ENCODE results near the gene TGM6. TPM values are rescaled to one million over a fixed set of nuclear protein-coding genes. Genes with fewer than 3 reads are reported as not detected.

TGM6 gene
- total and polyA plus RNA-seq, 9 of the 15 experiments (the other 6 are each of a cell fraction or from before 2014, with no cell fraction given), result not detected

GRCh38 chr20:2387580-2387979 lies 6.9 kb downstream of the TGM6 start (continued):
- TF ChIP-seq ZBTB1 (CRISPR knock-in tag; IDR thresholded peaks at IDR 0.05; ENCODE audit: borderline replicate concordance, low read depth), result no peak

GRCh38 chr20:2390951-2391675 lies 10.4 kb downstream of the TGM6 start:
- H3K79me2 ChIP-seq (ENCODE audit: control insufficient read depth, insufficient read depth, low read length), result no peaks in the 10 kb centered on the region
- no peaks in the 10 kb centered on the region for H3K9me1 ChIP-seq (ENCODE audit: control insufficient read depth, insufficient read depth, low read length)
- TF ChIP-seq LARP7 (IDR thresholded peaks at IDR 0.05), result no peak
- no peaks in the 10 kb centered on the region for H3K4me1 ChIP-seq (replicated peaks in 1 of 2; ENCODE audit: control insufficient read depth in 2 of 2, insufficient read depth in 2 of 2, low read length in 2 of 2)
- no peak overlapping the region for H3K9ac ChIP-seq (ENCODE audit: insufficient read depth in 1 of 2, low read depth in 2 of 2, low read length in 2 of 2)
- no peak overlapping the region for H3K4me2 ChIP-seq (ENCODE audit: insufficient read depth, low read length)
- FAIRE-seq (no peak), ATAC-seq (no peak), DNase-seq (ENCODE audit: extremely low read depth in 1 of 4, low spot score in 3 of 4) (no peak)
- in situ Hi-C loops (cut with MboI), result no loop called here
- 0% methylated on average over 7 of the region's 7 CpGs for WGBS (ENCODE audit: insufficient coverage, low coverage, missing lambda C conversion rate)
- no peaks in the 10 kb centered on the region for H3K36me3 ChIP-seq (ENCODE audit: control insufficient read depth, insufficient read depth, low read length)
- H3K9me3 ChIP-seq (replicated peaks; ENCODE audit: control insufficient read depth, insufficient read depth, low read depth, low read length), result no peaks in the 10 kb centered on the region
- ChIA-PET POLR2A (interaction anchor here (1.1 kb wide), 1 partner anchor 13 kb away, joined by 5 read pairs; no protein-coding TSS in a partner anchor), CTCF (ENCODE audit: low intra/inter-chr PET ratio) (no interaction called here)
- H2AFZ ChIP-seq (ENCODE audit: low read depth, low read length), result no peak overlapping the region
- H3K4me3 ChIP-seq, result no peak overlapping the region
- no peak overlapping the region for H3K27ac ChIP-seq (ENCODE audit: extremely low read depth, low read depth, low read length)
- H4K20me1 ChIP-seq (replicated peaks; ENCODE audit: control insufficient read depth, insufficient read depth, low read length), result no peaks in the 10 kb centered on the region
- peaks cover 5 to 31% of the 10 kb centered on the region in 2 experiments; a peak in 3 of 5 replicates for H3K27me3 ChIP-seq (ENCODE audit: control insufficient read depth in 2 of 2, insufficient read depth in 2 of 2, low read length in 2 of 2)
- BruUV-seq (replicated peaks), result no TSS peak
- intact Hi-C loops (cut with micrococcal nuclease), result no loop called here

Measured in K562 (cell line).